Mucosa of rectum (tissue), 2 donors: ENCODE measurements around the gene SLC4A8.

Experiments
- H3K27ac ChIP-seq, 2 donors: one replicate each; pipeline ENCODE4 v1.7.0; 2013; ENCODE audit warnings: inconsistent platforms in 2 of 2, low read depth in 2 of 2, low read length in 2 of 2
- H3K27me3 ChIP-seq, 2 donors: one replicate each; pipeline ENCODE4 v1.7.0; 2013; ENCODE audit warnings: low read length in 2 of 2; ENCODE audit not compliant: control insufficient read depth in 2 of 2, insufficient read depth in 2 of 2
- H3K36me3 ChIP-seq, 2 donors: one replicate each; pipeline ENCODE4 v1.7.0; 2013; ENCODE audit warnings: low read length in 2 of 2; ENCODE audit not compliant: control insufficient read depth in 2 of 2, insufficient read depth in 2 of 2
- H3K4me1 ChIP-seq, 2 donors: one replicate each; pipeline ENCODE4 v1.7.0; 2013; ENCODE audit warnings: low read length in 2 of 2, mild to moderate bottlenecking in 1 of 2; ENCODE audit not compliant: control insufficient read depth in 2 of 2, insufficient read depth in 2 of 2
- H3K4me3 ChIP-seq, 2 donors: one replicate each; pipeline ENCODE4 v1.7.0; 2013; ENCODE audit warnings: low read length in 2 of 2
- H3K9ac ChIP-seq, 2 donors: one replicate each; pipeline ENCODE4 v1.7.0; 2013; ENCODE audit warnings: low read length in 2 of 2, low read depth in 1 of 2, mild to moderate bottlenecking in 1 of 2
- H3K9me3 ChIP-seq, 2 donors: one replicate each; pipeline ENCODE4 v1.7.0; 2013; ENCODE audit warnings: low read length in 2 of 2; ENCODE audit not compliant: control insufficient read depth in 2 of 2
- donor health status: healthy.
- donor health status: Normal muscosa, but diverticular disease.

SLC4A8 gene

GRCh38 chr12:51388069-51388799 is 36.4 kb upstream of the SLC4A8 start:
- H3K4me3 ChIP-seq, result no peak overlapping the region
- no peaks in the 10 kb centered on the region for H3K9me3 ChIP-seq
- peaks cover 23 to 27% of the 10 kb centered on the region in 2 donors for H3K4me1 ChIP-seq
- H3K27me3 ChIP-seq, result no peaks in the 10 kb centered on the region
- no peak overlapping the region for H3K27ac ChIP-seq
- H3K9ac ChIP-seq, result no peak overlapping the region
- no peaks in the 10 kb centered on the region for H3K36me3 ChIP-seq

GRCh38 chr12:51388846-51389245 is 35.8 kb upstream of the SLC4A8 start:
- no peaks in the 10 kb centered on the region for H3K27me3 ChIP-seq
- H3K9me3 ChIP-seq, result no peaks in the 10 kb centered on the region
- no peak overlapping the region for H3K27ac ChIP-seq
- H3K4me1 ChIP-seq, result peaks cover 22 to 29% of the 10 kb centered on the region in 2 donors
- no peak overlapping the region for H3K4me3 ChIP-seq
- no peak overlapping the region for H3K9ac ChIP-seq
- no peaks in the 10 kb centered on the region for H3K36me3 ChIP-seq

- H3K4me3 ChIP-seq, result no peak overlapping the region
- H3K9ac ChIP-seq, result peak overlapping the region in 1 of 2 donors; percentile 23
- H3K27me3 ChIP-seq, result no peaks in the 10 kb centered on the region
- no peaks in the 10 kb centered on the region for H3K36me3 ChIP-seq
- no peaks in the 10 kb centered on the region for H3K9me3 ChIP-seq
- peak overlapping the region in 1 of 2 donors; percentile 50 for H3K27ac ChIP-seq
- H3K4me1 ChIP-seq, result peaks cover 19 to 31% of the 10 kb centered on the region in 2 donors
Measured at GRCh38 chr12:51389302-51389999, 35.2 kb upstream of the SLC4A8 start.

GRCh38 chr12:51390457-51390856 is 34.2 kb upstream of the SLC4A8 start:
- no peaks in the 10 kb centered on the region for H3K36me3 ChIP-seq
- H3K27ac ChIP-seq, result peak overlapping the region in 1 of 2 donors; percentile 76
- H3K9ac ChIP-seq, result peak overlapping the region in 1 of 2 donors; percentile 72
- H3K4me3 ChIP-seq, result peak overlapping the region; percentile 70 to 83
- H3K27me3 ChIP-seq, result no peaks in the 10 kb centered on the region
- peaks cover 19 to 33% of the 10 kb centered on the region in 2 donors for H3K4me1 ChIP-seq
- H3K9me3 ChIP-seq, result no peaks in the 10 kb centered on the region

GRCh38 chr12:51390891-51391282 is 33.7 kb upstream of the SLC4A8 start:
- H3K4me3 ChIP-seq, result peak overlapping the region; percentile 70 to 83
- no peaks in the 10 kb centered on the region for H3K36me3 ChIP-seq
- H3K4me1 ChIP-seq, result peaks cover 19 to 35% of the 10 kb centered on the region in 2 donors
- H3K27me3 ChIP-seq, result no peaks in the 10 kb centered on the region
- H3K27ac ChIP-seq, result peak overlapping the region; percentile 48 to 76
- no peaks in the 10 kb centered on the region for H3K9me3 ChIP-seq
- H3K9ac ChIP-seq, result peak overlapping the region; percentile 72 to 84

- Histone ChIP-seq H3K4me3 (peak within 1 kb of the TSS; percentile 70 to 83), H3K4me1 (peaks cover 19 to 32% of the 10 kb centered on the region in 2 donors), H3K9me3 (no peaks in the 10 kb centered on the region), H3K36me3 (no peaks in the 10 kb centered on the region), H3K27me3 (no peaks in the 10 kb centered on the region), H3K27ac (peak within 1 kb of the TSS; percentile 48 to 76), H3K9ac (peak within 1 kb of the TSS; percentile 72 to 84)
Measured at GRCh38 chr12:51391283-51392123, 33.1 kb upstream of the SLC4A8 start, which contains the start of gene GALNT6. TSS of gene GALNT6 (minus strand) at chr12:51391406. CDS start at chr12:51379781, 11,625 bp downstream.

- no peaks in the 10 kb centered on the region for H3K9me3 ChIP-seq
- peak overlapping the region in 1 of 2 donors; percentile 13 for H3K27ac ChIP-seq
- H3K4me3 ChIP-seq, result peak overlapping the region; percentile 53 to 63
- peak overlapping the region in 1 of 2 donors; percentile 36 for H3K9ac ChIP-seq
- no peaks in the 10 kb centered on the region for H3K36me3 ChIP-seq
- peaks cover 19 to 33% of the 10 kb centered on the region in 2 donors for H3K4me1 ChIP-seq
- H3K27me3 ChIP-seq, result no peaks in the 10 kb centered on the region
Measured at GRCh38 chr12:51392556-51393237, 31.9 kb upstream of the SLC4A8 start.

GRCh38 chr12:51393676-51394545 is 30.7 kb upstream of the SLC4A8 start:
- Histone ChIP-seq H3K27ac (peak overlapping the region in 1 of 2 donors; percentile 38), H3K4me3 (no peak overlapping the region)

More at GRCh38 chr12:51393676-51394545, 30.7 kb upstream of the SLC4A8 start:
- H3K9me3 ChIP-seq, result no peaks in the 10 kb centered on the region
- no peaks in the 10 kb centered on the region for H3K36me3 ChIP-seq
- H3K9ac ChIP-seq, result no peak overlapping the region
- H3K4me1 ChIP-seq, result peaks cover 24 to 36% of the 10 kb centered on the region in 2 donors
- H3K27me3 ChIP-seq, result no peaks in the 10 kb centered on the region
